GM21619 (cell line): Measurements from ENCODE around the gene AMY2A.
"Not testable (repeated sequence)": the region's sequence is repeated elsewhere in the genome, so short reads cannot be mapped to it uniquely, and the experiment has no call there.

Source experiments
- ATAC-seq: cut with Tn5 transposase; IDR thresholded peaks from one replicate; pipeline ENCODE4 v1.9.1; 2021; ENCODE audit not compliant: unreplicated experiment

The AMY2A gene

GRCh38 chr1:103616994-103617477 is at the start of gene AMY2A:
AMY2A (plus strand) TSS chr1:103617427; CDS start chr1:103617441, 14 bp downstream.
- ATAC-seq = not testable (repeated sequence)

GRCh38 chr1:103569493-103569892 is 47.7 kb upstream of the AMY2A start:
- no peak for ATAC-seq

- not testable (repeated sequence) for ATAC-seq
These were observed 45.9 kb upstream of the AMY2A start, which contains the start of gene AMY2B for GRCh38 chr1:103571289-103571688. AMY2B (plus strand) TSS chr1:103571589; CDS start chr1:103571603, 14 bp downstream.

- ATAC-seq = no peak
These were observed 41.2 kb upstream of the AMY2A start for GRCh38 chr1:103576065-103576464.

GRCh38 chr1:103576784-103577183 is 40.4 kb upstream of the AMY2A start:
- not testable (repeated sequence) for ATAC-seq

GRCh38 chr1:103582464-103582863 is 34.8 kb upstream of the AMY2A start:
- ATAC-seq = no peak

GRCh38 chr1:103583887-103584286 is 33.3 kb upstream of the AMY2A start:
- ATAC-seq = no peak

GRCh38 chr1:103584537-103584936 is 32.7 kb upstream of the AMY2A start:
- ATAC-seq = no peak

- ATAC-seq = not testable (repeated sequence)
These were observed 14.5 kb upstream of the AMY2A start for GRCh38 chr1:103602740-103603139.

- no peak for ATAC-seq
These were observed 865 bp upstream of the AMY2A start for GRCh38 chr1:103616362-103616761.

GRCh38 chr1:103627436-103627835 is 10.2 kb downstream of the AMY2A start:
- not testable (repeated sequence) for ATAC-seq

- ATAC-seq = not testable (repeated sequence)
These were observed 24.0 kb downstream of the AMY2A start for GRCh38 chr1:103641194-103641593.

- ATAC-seq = not testable (repeated sequence)
These were observed 26.7 kb downstream of the AMY2A start for GRCh38 chr1:103643908-103644307.

GRCh38 chr1:103650305-103650704 is 33.1 kb downstream of the AMY2A start:
- not testable (repeated sequence) for ATAC-seq

GRCh38 chr1:103650889-103651288 is 33.7 kb downstream of the AMY2A start:
- ATAC-seq = not testable (repeated sequence)

GRCh38 chr1:103654133-103654532 is 36.9 kb downstream of the AMY2A start:
- ATAC-seq = not testable (repeated sequence)

- ATAC-seq = not testable (repeated sequence)
These were observed 38.2 kb downstream of the AMY2A start, which contains the start of gene AMY1A for GRCh38 chr1:103655460-103655859. AMY1A (plus strand) TSS chr1:103655760; CDS start chr1:103656331, 571 bp downstream.
